ENCODE measurements around the gene PIEZO1. TPM values are rescaled to one million over a fixed set of nuclear protein-coding genes. Genes with fewer than 3 reads are reported as not detected.

Gene PIEZO1
- total RNA-seq, 4 donors from 2014 or later: 81.2 to 145 (median 113) TPM

DNA sequence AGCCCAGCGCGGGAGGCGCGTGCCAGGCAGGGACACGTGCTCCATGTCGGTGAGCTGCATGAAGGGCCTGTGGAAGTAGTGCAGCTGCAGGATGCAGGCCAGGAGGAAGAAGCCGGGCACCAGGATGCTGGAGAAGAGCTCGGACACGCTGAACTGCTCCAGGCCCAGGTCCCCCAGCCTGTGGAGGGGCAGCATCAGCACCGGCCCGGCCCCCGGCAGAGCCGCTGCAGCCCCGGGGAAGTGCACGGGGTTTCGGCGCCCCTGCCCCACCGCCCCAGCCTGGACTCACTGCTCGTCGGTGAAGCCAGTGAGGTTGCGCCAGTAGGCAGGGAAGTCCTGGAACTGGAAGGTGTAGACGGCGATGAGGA is 50.7 kb downstream of the PIEZO1 start:
- H3K27ac ChIP-seq: no peak overlapping the region
- intact Hi-C loops (cut with DNase I): no loop called here
- TF ChIP-seq, protein P1, sequence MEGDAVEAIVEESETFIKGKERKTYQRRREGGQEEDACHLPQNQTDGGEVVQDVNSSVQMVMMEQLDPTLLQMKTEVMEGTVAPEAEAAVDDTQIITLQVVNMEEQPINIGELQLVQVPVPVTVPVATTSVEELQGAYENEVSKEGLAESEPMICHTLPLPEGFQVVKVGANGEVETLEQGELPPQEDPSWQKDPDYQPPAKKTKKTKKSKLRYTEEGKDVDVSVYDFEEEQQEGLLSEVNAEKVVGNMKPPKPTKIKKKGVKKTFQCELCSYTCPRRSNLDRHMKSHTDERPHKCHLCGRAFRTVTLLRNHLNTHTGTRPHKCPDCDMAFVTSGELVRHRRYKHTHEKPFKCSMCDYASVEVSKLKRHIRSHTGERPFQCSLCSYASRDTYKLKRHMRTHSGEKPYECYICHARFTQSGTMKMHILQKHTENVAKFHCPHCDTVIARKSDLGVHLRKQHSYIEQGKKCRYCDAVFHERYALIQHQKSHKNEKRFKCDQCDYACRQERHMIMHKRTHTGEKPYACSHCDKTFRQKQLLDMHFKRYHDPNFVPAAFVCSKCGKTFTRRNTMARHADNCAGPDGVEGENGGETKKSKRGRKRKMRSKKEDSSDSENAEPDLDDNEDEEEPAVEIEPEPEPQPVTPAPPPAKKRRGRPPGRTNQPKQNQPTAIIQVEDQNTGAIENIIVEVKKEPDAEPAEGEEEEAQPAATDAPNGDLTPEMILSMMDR (IDR thresholded peaks at IDR 0.05): no peak
- no peak for TF ChIP-seq POLR2A (IDR thresholded peaks at IDR 0.05)
- no peaks in the 10 kb centered on the region for H3K27me3 ChIP-seq
- peaks cover 21 to 28% of the 10 kb centered on the region in 2 donors for H3K36me3 ChIP-seq
- WGBS, 2 donors: 92 to 95% methylated on average over 9 to 18 of the region's 23 CpGs
- no peaks in the 10 kb centered on the region for H3K9me3 ChIP-seq
- peaks cover 7 to 12% of the 10 kb centered on the region in 2 donors for H3K4me1 ChIP-seq
- H3K4me3 ChIP-seq (replicated peaks in 1 of 3): no peak overlapping the region
- DNase-seq: no peak

DNA sequence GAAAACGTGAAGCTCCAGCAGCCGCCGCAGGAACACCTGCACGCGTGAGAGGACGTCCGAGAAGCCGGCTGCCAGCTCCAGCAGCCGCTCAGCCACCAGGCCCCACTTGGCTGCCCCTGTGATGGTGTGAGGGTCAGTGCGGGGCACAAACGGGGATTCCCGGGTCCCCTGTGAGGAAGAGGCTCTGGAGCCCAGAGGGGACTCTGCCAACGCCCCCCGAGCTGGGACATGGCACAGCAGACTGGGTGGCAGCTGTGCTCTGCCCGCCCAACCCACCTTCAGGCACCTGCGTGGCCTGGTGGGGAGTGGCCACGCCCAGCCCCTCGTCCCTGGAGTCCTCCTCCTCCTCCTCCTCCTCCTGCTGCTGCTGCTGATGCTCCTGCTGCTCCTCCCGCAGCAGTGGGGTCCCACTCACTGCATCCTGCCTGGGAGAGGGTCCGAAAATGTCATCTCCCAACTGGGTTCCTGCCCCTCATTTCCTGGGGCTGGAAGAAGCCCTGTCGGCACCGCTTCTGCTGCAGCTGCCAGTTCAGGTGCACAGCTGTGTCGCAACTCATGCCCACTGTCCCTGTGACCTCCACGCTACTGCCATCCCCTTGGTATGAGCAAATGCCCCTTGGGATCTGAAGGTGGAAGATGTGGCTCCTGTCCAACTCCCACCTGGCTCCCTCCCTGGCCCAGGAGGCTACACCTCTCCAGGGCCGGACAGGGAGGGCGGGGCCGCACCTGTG is 51.2 kb downstream of the PIEZO1 start:
- Histone ChIP-seq H3K27ac (no peak overlapping the region), H3K4me1 (peaks cover 7 to 12% of the 10 kb centered on the region in 2 donors), H3K36me3 (peaks cover 21 to 28% of the 10 kb centered on the region in 2 donors), H3K27me3 (no peaks in the 10 kb centered on the region), H3K4me3 (replicated peaks in 1 of 3) (no peak overlapping the region), H3K9me3 (no peaks in the 10 kb centered on the region)
- TF ChIP-seq, protein P1 (IDR thresholded peaks at IDR 0.05): no peak
- no peak for TF ChIP-seq POLR2A (IDR thresholded peaks at IDR 0.05)
- intact Hi-C loops (cut with DNase I): no loop called here
- 94 to 100% methylated on average over 3 to 23 of the region's 27 CpGs for whole genome bisulfite sequencing, 2 donors
- DNase-seq: no peak

GRCh38 chr16:88732961-88733294 is 52.1 kb downstream of the PIEZO1 start:
- TF ChIP-seq, protein P1 (IDR thresholded peaks at IDR 0.05): no peak
- TF ChIP-seq POLR2A (IDR thresholded peaks at IDR 0.05): no peak
- WGBS, 2 donors: 88 to 92% methylated on average over 3 to 11 of the region's 13 CpGs
- no peak for DNase-seq
- no peak overlapping the region for H3K27ac ChIP-seq
- peaks cover 21 to 28% of the 10 kb centered on the region in 2 donors for H3K36me3 ChIP-seq
- peaks cover 3 to 6% of the 10 kb centered on the region in 2 donors for H3K4me1 ChIP-seq
- intact Hi-C loops (cut with DNase I): no loop called here
- no peak overlapping the region for H3K4me3 ChIP-seq (replicated peaks in 1 of 3)
- H3K9me3 ChIP-seq: no peaks in the 10 kb centered on the region
- H3K27me3 ChIP-seq: no peaks in the 10 kb centered on the region

DNA sequence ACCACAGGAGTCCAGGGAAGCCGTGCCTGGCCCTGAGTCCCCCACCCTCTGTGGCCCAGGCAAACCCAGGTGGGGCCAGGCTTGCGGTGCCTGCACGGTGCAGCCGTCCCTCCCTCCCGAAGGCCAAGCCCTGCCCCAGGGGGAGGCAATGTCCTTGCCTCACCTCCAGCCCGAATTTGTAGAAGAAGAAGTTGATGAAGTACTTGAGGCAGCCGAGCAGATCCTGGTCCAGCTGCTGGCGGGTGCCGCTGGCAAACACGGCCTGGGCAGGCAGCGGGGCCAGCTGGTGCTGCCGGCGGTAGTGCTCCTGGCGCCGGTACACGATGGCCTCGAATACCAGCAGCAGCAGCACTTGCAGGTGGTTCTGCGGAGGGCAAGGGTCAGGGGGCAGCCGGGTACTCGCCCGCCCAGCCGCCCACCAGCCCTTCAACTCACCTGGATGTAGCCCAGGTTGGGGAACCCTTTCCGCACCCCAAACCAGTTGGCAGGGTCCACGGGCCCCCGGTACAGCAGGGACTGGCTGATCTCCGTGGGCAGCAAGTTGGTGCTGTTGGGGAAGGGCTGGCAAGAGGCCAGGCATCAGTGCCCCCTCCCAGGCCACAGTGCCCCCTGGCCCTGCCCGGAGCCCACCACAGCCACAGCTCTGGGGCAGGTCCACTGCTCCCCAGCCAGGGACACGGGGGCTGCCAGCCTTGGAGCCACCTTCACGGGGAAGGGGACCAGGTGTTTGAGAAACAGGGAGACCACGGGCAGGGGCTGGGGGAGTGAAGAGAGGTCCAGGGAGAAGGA is 52.7 kb downstream of the PIEZO1 start:
- Histone ChIP-seq H3K4me3 (replicated peaks in 1 of 3) (no peak overlapping the region), H3K36me3 (peaks cover 23 to 28% of the 10 kb centered on the region in 2 donors), H3K27me3 (no peaks in the 10 kb centered on the region), H3K4me1 (peaks cover 0 to under 1% of the 10 kb centered on the region in 2 donors), H3K27ac (no peak overlapping the region), H3K9me3 (no peaks in the 10 kb centered on the region)
- intact Hi-C loops (cut with DNase I): no loop called here
- WGBS, 2 donors: 82 to 93% methylated on average over 17 to 27 of the region's 30 CpGs
- no peak for DNase-seq
- TF ChIP-seq, protein P1 (IDR thresholded peaks at IDR 0.05): no peak
- no peak for TF ChIP-seq POLR2A (IDR thresholded peaks at IDR 0.05)

GRCh38 chr16:88731699-88732098 is 53.3 kb downstream of the PIEZO1 start:
- 85 to 90% methylated on average over 9 to 11 of the region's 15 CpGs for WGBS, 2 donors
- no peaks in the 10 kb centered on the region for H3K27me3 ChIP-seq
- intact Hi-C loops (cut with DNase I): no loop called here

More at GRCh38 chr16:88731699-88732098, 53.3 kb downstream of the PIEZO1 start:
- H3K9me3 ChIP-seq: no peaks in the 10 kb centered on the region
- no peak for DNase-seq
- no peak overlapping the region for H3K27ac ChIP-seq
- no peak overlapping the region for H3K4me3 ChIP-seq (replicated peaks in 1 of 3)
- H3K4me1 ChIP-seq: peaks cover 0 to 6% of the 10 kb centered on the region in 2 donors
- peaks cover 29 to 33% of the 10 kb centered on the region in 2 donors for H3K36me3 ChIP-seq
- TF ChIP-seq POLR2A (IDR thresholded peaks at IDR 0.05): no peak
- TF ChIP-seq, protein P1 (IDR thresholded peaks at IDR 0.05): no peak
